Smooth muscle cell of the brain vasculature (primary cell): ENCODE data around the gene BAIAP2L2.
"Not testable (repeated sequence)": the region's sequence is repeated elsewhere in the genome, so short reads cannot be mapped to it uniquely, and the experiment has no call there.

Experiments used
- DNase-seq: peaks from one replicate; pipeline ENCODE4 v3.0.0-alpha.2; 2012; ENCODE audit warnings: low read depth, low spot score

The BAIAP2L2 gene

GRCh38 chr22:38081636-38081940, 28.9 kb downstream of the BAIAP2L2 start:
- no peak for DNase-seq

- DNase-seq, result no peak
Observed at GRCh38 chr22:38080850-38081635, 29.4 kb downstream of the BAIAP2L2 start.

- no peak for DNase-seq
Observed at GRCh38 chr22:38080474-38080849, 30.0 kb downstream of the BAIAP2L2 start.

GRCh38 chr22:38079804-38080203, 30.7 kb downstream of the BAIAP2L2 start:
- no peak for DNase-seq

GRCh38 chr22:38079208-38079607, 31.3 kb downstream of the BAIAP2L2 start:
- not testable (repeated sequence) for DNase-seq

- no peak for DNase-seq
Observed at GRCh38 chr22:38078046-38078840, 32.2 kb downstream of the BAIAP2L2 start.

- no peak for DNase-seq
Observed at GRCh38 chr22:38077595-38077994, 32.9 kb downstream of the BAIAP2L2 start.

GRCh38 chr22:38077096-38077495, 33.4 kb downstream of the BAIAP2L2 start:
- DNase-seq, result no peak

- no peak for DNase-seq
Observed at GRCh38 chr22:38075961-38076360, 34.5 kb downstream of the BAIAP2L2 start.

GRCh38 chr22:38075105-38075825, 35.2 kb downstream of the BAIAP2L2 start:
- no peak for DNase-seq

GRCh38 chr22:38074181-38075104, 36.0 kb downstream of the BAIAP2L2 start:
- no peak for DNase-seq

- no peak for DNase-seq
Observed at GRCh38 chr22:38073150-38074130, 37.0 kb downstream of the BAIAP2L2 start.

GRCh38 chr22:38072322-38073149, 37.9 kb downstream of the BAIAP2L2 start:
- DNase-seq, result no peak

- DNase-seq, result no peak
Observed at GRCh38 chr22:38071421-38072321, 38.8 kb downstream of the BAIAP2L2 start.

- DNase-seq, result no peak
Observed at GRCh38 chr22:38070250-38070921, 40.1 kb downstream of the BAIAP2L2 start.

GRCh38 chr22:38069372-38070249, 40.9 kb downstream of the BAIAP2L2 start:
- DNase-seq, result peak; percentile 49
